HG03558 (cell line): ENCODE results near the gene GPN2.
A peak's percentile ranks its signal among the peaks of the same experiment; 100 is the strongest.
"Not testable (repeated sequence)": the region's sequence is repeated elsewhere in the genome, so short reads cannot be mapped to it uniquely, and the experiment has no call there.

Experiments used
- ATAC-seq: cut with Tn5 transposase; IDR thresholded peaks from one replicate; pipeline ENCODE4 v1.9.1; 2021; ENCODE audit warnings: moderate number of reproducible peaks; ENCODE audit not compliant: unreplicated experiment; ENCODE audit errors: extremely low read depth

The GPN2 gene

DNA sequence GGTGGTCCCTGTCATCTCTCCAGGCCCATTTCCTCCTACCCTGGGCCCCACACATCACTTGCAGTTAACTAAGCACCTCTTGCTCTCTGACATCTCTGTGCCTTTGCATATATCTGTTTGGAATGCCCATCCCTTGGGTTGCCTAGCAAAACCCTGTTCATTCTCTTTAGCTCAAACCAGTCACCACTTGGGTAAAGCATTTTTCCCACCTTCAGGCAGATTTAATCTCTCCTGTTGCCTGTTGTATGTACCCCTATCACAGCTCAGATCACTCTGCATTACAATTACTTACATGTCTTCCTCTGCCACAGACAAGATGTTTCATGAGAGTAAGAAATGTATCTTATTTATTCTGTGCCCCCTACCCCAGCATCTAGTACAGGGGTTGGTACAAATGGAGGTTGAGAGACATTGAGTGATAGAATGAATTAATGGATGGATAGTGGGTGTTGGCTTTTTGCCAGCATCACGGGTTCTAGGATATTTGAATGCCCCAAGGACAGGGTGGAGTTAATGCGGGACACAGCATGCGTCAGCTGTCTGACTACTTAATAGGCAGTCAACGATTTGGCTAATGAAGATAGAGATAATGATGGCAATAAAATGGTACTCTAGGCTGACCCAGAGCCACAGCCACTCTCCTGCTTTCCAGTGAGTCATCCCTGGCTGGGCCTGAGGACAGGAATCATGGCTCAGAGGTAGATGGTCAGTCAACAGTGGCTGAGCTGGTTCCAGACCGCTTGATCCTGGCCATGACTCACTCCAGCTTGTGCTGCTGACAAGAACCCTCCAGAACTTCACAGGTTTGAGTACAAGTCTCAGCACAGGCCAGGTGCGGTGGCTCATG lies 17.2 kb upstream of the GPN2 start:
- no peak for ATAC-seq

DNA sequence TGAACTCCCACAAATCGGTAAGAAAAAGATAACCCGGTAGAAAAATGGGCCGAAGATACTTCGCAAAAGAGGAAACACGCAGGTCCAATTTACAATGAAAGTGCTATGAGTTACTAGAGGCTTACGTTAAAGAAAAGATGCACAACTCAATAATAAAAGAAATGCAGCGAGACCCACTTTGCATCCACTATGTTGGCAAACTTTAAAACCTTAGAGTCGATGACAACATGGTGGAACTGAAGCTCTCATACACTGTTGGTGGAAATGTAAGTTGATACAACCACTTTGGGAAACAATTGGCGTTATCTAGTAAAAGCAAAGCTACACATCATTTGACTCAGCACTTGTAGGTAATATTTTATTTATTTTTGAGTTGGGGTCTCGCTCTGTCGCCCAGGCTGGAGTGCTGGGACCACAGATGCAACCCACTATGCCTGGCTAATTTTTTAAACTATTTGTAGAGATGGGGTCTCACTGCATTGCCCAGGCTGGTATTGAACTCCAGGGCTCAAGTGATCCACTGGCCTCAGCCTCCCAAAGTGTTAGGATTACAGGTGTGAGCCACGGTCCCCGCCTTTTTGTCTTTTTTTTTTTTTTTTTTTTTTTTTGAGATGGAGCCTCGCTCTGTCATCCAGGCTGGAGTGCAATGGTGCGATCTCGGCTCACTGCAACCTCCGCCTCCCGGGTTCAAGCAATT lies 10.9 kb upstream of the GPN2 start:
- no peak for ATAC-seq

DNA sequence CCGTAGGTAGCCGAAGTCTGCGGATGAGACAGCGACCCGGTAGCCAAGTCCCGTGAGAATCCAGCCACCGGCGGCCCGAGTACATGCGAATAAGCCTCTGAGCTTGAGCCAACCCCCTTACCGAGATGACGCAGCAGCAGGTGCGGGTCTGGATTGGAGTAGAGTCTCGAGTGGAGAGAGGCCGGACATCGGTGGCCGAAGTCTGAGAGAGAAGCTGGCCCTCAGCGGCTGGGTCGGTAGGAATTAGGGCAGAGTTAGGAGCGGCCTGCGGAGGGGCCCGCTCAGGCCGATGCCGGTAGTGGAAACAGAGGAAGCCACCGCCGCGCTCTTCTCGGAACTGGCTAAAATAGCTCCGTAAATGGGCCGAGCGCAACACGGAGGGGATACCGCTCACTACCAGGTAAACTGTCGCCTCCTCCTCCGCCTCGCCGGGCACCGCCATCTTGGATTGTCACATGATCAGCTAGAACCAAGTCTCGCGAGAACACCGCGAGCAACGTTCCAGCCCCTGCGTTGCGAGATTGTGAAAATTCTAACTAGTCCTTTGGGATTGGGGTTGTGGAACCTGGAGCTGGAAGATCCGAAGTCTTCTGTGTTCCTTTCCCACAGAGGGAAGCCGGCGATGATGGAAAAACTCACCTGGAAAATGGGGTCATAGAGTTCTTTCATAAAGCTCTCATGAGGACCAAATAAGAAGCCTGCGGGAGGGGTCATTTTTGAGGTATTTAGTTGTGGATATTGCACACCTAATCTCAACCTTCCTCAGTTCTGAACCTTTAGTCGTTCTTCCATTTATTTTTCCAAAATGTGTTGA lies 10.1 kb upstream of the GPN2 start, which contains the start of gene GPATCH3:
Gene GPATCH3 (minus strand): TSS at position 467 of the 814 bp plus-strand sequence. CDS start 25 bp downstream, at position 442.
- ATAC-seq = peak; percentile 58

DNA sequence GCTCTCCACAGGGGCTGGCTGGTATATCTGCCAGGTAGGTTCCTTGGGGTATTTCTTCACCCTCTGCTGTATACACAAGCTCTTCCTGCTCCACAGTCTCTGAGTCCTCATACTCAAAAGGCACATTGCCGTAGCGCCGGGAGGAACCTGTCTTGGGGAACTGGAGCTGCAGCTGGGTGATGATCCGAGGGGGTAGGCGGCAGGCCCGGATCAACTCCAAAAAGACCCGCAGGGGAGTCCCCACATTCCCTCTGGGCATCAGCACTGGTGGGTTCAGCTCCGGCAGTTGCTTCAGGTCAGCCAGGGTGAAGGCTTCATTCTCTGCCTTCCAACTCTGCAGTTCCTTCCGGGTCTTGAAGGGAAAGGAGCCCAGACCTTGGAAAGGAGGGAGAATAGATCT lies 7.3 kb upstream of the GPN2 start:
- no peak for ATAC-seq

DNA sequence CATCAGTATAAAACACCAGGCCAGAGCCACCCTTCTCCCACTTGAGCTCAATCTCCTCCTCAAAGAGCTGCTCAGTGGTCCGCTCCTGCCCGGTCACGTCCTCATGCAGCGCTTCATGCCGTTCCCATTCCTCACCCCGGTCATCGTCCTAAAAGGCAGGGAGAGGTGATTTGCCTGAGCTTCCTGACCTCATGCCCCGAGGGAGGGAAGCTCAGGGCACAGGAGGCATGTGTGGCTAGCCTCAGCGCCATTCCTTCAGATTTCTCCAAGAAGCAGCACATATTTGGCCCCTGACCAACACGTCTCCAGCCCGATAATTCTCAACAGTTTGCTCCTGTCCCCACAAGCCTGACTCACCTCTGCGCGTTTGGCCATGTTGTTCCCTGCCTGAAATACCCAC lies 4.2 kb upstream of the GPN2 start:
- ATAC-seq = no peak

DNA sequence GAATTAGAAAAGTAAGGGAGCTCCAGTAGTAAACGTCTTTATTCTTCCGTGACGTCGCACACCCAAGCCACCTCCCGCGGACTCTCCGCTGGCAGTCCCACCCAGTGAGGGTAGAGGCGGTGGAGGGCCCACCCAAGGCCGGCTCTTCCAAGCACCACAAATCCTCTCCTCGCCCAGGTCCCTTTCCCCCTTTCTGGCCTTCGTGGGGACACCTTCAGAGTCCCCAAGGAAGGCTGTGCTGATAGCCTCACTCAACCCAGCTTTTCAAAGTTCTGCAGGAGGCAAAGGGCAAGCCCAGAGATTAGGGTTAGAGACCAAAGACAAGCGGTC lies 349 bp upstream of the GPN2 start:
- no peak for ATAC-seq

DNA sequence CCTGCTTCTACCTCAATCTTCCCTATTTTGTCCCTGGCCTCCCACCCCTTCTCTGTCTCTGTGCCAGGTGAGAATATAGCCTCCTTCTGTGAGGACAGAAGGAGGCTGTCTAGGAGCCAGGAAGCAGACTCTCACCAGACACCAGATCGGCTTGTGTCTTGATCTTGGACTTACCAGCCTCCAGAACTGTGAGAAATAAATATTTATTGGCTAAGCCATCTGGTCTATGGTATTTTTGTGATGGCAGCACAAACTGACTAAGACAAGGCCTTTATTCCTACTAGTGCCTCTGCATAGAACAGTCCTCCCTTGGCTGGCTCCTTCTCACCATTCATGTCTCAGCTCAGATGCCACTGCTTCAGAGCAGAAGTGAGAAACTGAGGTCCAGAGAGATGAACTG lies 1.9 kb downstream of the GPN2 start:
- ATAC-seq = no peak

DNA sequence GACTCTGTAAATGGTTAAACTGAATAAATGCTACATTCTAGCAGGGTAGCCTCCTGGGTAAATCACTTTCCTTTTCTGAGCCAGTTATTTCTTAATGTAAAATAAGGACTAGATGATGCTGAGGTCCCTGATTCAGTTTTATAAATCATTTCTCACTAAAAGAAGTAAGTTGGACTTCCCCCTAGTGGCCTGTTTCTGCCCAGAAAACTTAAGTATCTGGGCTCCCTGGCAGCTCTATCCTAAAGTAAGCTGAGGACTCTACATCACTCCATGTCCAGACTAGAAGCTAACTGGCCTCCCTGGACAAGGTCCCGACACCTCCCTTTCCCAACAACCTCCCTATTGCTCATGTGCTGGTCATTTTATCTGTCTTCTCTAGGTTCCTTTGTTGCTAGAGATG lies 3.0 kb downstream of the GPN2 start:
- no peak for ATAC-seq

DNA sequence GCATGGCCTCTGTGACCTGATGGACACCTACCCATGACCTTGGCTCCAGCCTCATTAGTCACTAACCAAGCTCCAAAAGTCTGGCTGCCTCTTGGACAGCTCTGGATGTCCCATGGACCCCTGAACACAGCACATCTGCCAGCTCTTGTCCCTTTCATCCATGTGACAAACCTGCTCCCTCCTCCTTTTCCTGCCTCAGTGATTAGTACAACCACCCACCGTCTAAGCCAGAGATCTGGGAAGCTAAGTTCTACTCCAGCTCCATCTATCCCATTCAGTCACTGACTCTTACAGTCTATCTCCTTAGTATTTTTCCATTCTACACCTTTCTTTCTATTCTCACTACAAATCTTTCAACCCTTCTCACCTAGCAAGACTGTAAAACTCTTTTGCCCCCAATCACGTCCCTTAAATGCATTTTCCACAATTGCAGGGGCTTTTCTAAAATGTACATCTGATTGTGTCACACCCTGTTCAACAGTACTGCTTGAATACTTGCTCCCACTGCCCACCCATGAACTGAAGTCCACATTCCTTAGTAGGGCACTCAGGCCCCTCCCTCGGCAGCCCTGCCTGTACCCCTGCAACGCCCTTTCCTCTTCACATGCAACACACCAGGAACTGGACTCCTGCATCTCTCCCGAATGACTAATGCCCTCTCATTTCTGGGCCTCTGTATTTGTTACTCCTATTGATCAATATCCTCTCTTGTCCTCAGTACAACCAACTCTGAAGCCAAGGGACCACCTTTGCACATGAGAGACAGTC lies 7.2 kb downstream of the GPN2 start:
- no peak for ATAC-seq

DNA sequence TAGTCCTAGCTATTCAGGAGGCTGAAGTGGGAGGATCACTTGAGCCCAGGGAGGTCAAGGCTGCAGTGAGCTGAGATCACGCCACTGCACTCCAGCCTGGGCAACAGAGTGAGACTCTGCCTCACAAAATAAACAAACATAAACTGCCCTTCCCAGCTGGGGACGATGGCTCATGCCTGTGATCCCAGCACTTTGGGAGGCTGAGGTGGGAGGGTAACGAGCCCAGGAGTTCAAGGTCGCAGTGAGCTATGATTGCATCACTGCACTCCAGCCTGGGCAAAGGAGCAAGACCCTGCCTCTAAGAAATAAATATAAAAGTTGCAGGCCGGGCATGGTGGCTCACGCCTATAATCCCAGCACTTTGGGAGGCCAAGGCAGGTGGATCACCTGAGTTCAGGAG lies 8.5 kb downstream of the GPN2 start:
- ATAC-seq = not testable (repeated sequence)

DNA sequence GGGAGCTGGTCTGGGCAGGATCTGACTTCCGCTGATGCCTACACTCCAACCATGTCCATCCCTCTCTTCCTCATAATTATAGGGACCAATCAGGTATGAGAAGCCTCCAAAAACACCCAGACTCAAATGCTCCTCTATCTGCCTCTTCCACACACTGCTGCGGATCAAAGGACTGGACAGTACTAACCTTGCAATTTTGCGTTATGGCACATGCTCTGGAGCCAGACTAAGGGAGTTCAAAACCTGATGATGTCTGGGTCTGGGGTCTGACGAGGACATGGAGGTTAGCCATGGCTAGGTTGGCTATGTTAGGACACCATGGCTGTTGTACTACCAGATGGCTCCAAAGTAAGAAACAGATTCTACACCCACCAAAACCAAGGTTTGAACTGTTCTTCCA lies 10.3 kb downstream of the GPN2 start:
- no peak for ATAC-seq

DNA sequence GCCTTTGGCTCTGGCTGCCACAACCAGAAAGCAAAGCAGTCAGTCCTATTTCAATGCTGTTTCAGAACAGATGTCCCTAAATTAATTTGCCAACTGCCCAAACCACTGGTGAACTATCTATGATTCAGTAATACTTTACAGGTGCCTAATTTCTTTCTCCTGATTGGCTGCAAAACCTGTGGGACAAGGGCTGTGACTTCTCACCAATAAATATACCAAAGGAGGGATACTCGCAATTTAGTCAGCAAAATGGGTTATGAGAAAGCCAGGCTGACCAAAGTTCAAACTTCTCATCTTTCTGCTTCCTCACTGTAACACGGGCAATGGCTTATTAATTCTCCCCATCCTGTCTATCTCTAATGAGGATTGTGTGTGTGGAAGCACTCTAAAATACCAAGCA lies 12.8 kb downstream of the GPN2 start:
- ATAC-seq = no peak

DNA sequence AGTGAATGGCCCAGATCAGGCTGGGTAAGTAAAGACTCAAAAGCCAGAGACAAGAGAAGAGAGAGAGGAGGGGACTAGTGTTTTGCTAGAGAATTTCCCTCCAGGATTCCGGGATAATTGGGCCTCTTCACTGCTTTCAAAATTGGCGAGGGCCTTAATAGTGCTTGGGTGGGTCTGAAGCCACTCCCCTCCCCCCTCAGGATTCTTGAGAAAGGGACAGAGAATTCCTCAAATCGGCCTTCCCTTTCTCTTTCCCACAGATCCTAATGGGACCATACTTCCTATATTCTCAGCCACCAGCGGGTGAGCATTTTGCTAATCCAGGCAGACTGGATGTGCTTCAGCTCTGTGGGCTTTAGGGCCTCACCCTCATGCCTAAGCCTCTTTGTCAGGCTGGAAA lies 15.2 kb downstream of the GPN2 start:
- ATAC-seq = no peak

DNA sequence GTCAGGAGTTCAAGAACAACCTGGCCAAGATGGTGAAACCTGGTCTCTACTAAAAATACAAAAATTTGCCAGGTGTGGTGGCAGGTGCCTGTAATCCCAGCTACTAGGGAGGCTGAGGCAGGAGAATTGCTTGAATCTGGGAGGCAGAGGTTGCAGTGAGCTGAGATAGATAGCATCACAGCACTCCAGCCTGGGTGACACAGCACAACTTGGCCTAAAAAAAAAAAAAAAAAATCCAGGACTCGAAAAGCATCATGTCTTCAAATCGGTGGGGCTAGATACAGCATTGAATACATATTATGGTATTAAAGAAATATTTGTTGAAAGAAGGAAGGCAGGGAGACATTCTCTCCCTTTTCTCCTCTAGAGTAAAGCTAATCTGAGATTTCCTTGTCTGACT lies 17.0 kb downstream of the GPN2 start:
- not testable (repeated sequence) for ATAC-seq

DNA sequence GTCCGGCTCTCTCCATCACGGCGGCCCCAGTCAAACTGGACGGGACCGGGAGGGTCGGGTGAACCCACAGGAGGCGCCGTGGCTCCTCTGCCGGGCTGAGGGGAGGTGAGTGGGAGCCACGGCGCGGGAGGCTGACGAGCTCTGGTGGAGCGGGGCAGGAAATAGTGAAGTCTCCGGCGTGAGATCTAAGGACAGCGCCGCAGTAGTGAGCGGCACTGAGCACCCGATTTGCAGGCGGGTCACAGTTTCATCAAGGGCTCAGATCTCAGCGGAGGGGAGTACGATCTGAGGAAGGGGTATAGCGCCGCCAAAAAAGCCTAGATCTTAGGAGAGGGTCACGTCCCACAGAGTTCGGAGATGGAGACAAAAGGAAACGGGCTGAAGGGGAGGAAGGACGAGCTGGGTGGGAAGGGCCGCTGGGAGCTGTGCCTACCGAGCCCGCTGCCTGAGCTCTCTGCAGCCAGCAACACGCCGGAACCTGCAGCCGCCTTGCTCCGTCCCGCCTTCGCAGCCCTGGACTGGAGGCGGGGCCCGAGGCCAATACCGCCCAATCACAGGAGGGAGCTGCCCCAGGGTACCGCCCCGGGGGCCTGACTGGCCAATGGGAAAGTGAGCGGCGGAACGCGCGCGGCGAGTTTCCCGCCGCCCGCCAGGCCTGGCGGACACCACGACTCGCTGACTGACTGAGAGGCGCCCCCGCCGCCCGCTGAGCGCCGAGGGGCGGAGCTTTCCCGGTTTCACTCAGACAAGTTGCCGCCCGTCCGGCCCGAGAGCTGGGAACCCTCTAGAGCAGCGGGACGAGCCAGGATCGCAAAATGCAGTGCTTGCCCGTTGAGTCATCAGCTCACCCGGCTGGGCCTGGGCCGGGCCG lies 25.2 kb downstream of the GPN2 start:
- ATAC-seq = peak; percentile 73

DNA sequence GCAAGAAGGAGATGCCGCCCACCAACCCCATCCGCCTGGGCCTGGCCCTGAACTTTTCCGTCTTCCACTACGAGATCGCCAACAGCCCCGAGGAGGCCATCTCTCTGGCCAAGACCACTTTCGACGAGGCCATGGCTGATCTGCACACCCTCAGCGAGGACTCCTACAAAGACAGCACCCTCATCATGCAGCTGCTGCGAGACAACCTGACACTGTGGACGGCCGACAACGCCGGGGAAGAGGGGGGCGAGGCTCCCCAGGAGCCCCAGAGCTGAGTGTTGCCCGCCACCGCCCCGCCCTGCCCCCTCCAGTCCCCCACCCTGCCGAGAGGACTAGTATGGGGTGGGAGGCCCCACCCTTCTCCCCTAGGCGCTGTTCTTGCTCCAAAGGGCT lies 26.4 kb downstream of the GPN2 start:
- no peak for ATAC-seq

DNA sequence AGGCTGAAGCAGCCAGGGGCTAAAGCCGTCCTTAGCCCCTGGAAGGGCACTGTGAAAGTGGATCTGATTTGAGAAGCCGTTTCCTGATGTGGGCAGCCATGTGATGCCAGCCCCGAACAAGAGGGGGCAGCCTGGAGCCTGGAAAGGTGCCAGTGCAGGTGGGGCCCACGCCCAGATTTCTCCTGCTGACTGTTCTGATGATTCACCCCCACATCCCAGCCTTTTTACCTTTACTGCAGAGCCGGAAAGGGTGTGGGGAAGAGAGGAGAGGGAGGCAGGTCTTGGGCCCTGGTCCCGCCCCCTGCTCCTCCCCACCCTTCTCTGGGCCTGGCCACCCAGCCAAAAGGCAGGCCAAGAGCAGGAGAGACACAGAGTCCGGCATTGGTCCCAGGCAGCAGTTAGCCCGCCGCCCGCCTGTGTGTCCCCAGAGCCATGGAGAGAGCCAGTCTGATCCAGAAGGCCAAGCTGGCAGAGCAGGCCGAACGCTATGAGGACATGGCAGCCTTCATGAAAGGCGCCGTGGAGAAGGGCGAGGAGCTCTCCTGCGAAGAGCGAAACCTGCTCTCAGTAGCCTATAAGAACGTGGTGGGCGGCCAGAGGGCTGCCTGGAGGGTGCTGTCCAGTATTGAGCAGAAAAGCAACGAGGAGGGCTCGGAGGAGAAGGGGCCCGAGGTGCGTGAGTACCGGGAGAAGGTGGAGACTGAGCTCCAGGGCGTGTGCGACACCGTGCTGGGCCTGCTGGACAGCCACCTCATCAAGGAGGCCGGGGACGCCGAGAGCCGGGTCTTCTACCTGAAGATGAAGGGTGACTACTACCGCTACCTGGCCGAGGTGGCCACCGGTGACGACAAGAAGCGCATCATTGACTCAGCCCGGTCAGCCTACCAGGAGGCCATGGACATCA lies 27.1 kb downstream of the GPN2 start, which contains the start of gene SFN:
Gene SFN (plus strand): TSS at position 369 of the 904 bp plus-strand sequence. CDS start 64 bp downstream, at position 433.
- no peak for ATAC-seq

DNA sequence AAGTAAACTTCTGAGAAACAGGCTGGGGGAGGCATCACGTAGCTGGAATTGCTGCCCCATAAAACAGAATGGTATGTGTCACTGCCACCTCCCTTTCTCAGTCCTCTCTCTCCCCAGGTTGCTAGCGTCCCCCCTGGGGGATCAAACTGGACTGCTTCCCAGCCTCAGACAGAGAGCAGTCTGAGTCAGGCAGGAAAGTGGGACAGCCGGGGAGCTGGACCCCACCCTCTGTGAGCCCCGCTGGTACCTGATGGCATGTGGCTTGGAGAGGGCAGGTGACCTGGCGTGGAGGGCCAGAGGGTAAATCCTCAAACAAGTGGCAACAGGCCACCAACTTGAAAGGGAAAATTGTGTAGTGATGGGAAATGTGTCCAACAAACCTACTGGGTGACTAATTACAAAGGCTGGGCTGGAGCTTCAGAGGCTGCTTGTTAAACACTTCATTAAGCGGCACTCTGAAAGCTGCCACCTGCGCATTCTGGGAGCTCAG lies 28.1 kb downstream of the GPN2 start:
- ATAC-seq = no peak
